Activated naive CD4-positive, alpha-beta T cell treated with anti-CD3 and anti-CD28 coated beads, Interleukin-2, amount 50 U/mL, for 72 hours (primary cell): ENCODE results near the gene SUPT20H. TPM values are rescaled to one million over a fixed set of nuclear protein-coding genes. Genes with fewer than 3 reads are reported as not detected.

ENCODE experiments used
- ATAC-seq, 2 donors: fragments of 150-1000 bp; cut with Tn5 transposase; 2 replicates each; pipeline ENCODE4 v1.10.0; 2021; ENCODE audit warnings: mild to moderate bottlenecking in 2 of 2, moderate library complexity in 2 of 2
- DNase-seq, 2 donors: peaks; one replicate each; pipeline ENCODE4 v3.0.0; 2021 to 2022; ENCODE audit warnings: low spot score in 2 of 2
- H3K27ac Mint-ChIP-seq, 2 donors: one replicate each; pipeline ENCODE4 v1.8.0; 2022; ENCODE audit warnings: mild to moderate bottlenecking in 2 of 2, mixed read lengths in 2 of 2
- H3K36me3 Mint-ChIP-seq, 2 donors: one replicate each; pipeline ENCODE4 v1.8.0; 2022; ENCODE audit warnings: mixed read lengths in 2 of 2
- H3K9me3 Mint-ChIP-seq, 2 donors: one replicate each; pipeline ENCODE4 v1.8.0; 2022; ENCODE audit warnings: mixed read lengths in 2 of 2
- total RNA-seq, 2 donors: library from RNA; stranded (reverse); gene quantifications; one replicate each; pipeline ENCODE4 v1.2.3, GENCODE V29; 2022

Gene SUPT20H
- total RNA-seq, 2 donors from 2014 or later = 73.3 to 76.2 TPM

- ATAC-seq = no peak
- DNase-seq = no peak
- Mint-ChIP-seq H3K36me3 (peaks cover 8 to 17% of the 10 kb centered on the region in 2 donors), H3K9me3 (no peaks in the 10 kb centered on the region), H3K27ac (no peak overlapping the region)
These were observed 22.2 kb downstream of the SUPT20H start for GRCh38 chr13:37037241-37037640.

- DNase-seq (no peak), ATAC-seq (no peak)
- no peak overlapping the region for H3K27ac Mint-ChIP-seq
- no peaks in the 10 kb centered on the region for H3K9me3 Mint-ChIP-seq
- H3K36me3 Mint-ChIP-seq = peaks cover 0 to 5% of the 10 kb centered on the region in 2 donors
These were observed 29.9 kb downstream of the SUPT20H start for GRCh38 chr13:37029617-37030016.

GRCh38 chr13:37027639-37028038, 31.8 kb downstream of the SUPT20H start:
- ATAC-seq (no peak), DNase-seq (no peak)
- H3K9me3 Mint-ChIP-seq = no peaks in the 10 kb centered on the region
- peaks cover 4 to 5% of the 10 kb centered on the region in 2 donors for H3K36me3 Mint-ChIP-seq
- H3K27ac Mint-ChIP-seq = no peak overlapping the region

GRCh38 chr13:37026771-37027170, 32.7 kb downstream of the SUPT20H start:
- ATAC-seq (no peak), DNase-seq (no peak)
- H3K9me3 Mint-ChIP-seq = no peaks in the 10 kb centered on the region

GRCh38 chr13:37023871-37024270, 35.6 kb downstream of the SUPT20H start:
- H3K9me3 Mint-ChIP-seq = no peaks in the 10 kb centered on the region
- no peak for ATAC-seq
- peaks cover 6 to 9% of the 10 kb centered on the region in 2 donors for H3K36me3 Mint-ChIP-seq

More at GRCh38 chr13:37026771-37027170, 32.7 kb downstream of the SUPT20H start:
- Mint-ChIP-seq H3K27ac (no peak overlapping the region), H3K36me3 (peaks cover 5 to 9% of the 10 kb centered on the region in 2 donors)

GRCh38 chr13:37014609-37015008, 44.9 kb downstream of the SUPT20H start:
- H3K27ac Mint-ChIP-seq = no peak overlapping the region
- peaks cover 15 to 59% of the 10 kb centered on the region in 2 donors for H3K36me3 Mint-ChIP-seq
- peaks cover 0 to 4% of the 10 kb centered on the region in 2 donors for H3K9me3 Mint-ChIP-seq
- DNase-seq = no peak
- no peak for ATAC-seq

More at GRCh38 chr13:37023871-37024270, 35.6 kb downstream of the SUPT20H start:
- DNase-seq = no peak
- H3K27ac Mint-ChIP-seq = peak overlapping the region in 1 of 2 donors; percentile 12

GRCh38 chr13:37011788-37012187, 47.7 kb downstream of the SUPT20H start:
- H3K9me3 Mint-ChIP-seq = peaks cover 0 to 4% of the 10 kb centered on the region in 2 donors
- no peak overlapping the region for H3K27ac Mint-ChIP-seq
- DNase-seq (no peak), ATAC-seq (no peak)
- peaks cover 19 to 65% of the 10 kb centered on the region in 2 donors for H3K36me3 Mint-ChIP-seq

GRCh38 chr13:37011002-37011401, 48.5 kb downstream of the SUPT20H start:
- DNase-seq (no peak), ATAC-seq (no peak)
- no peak overlapping the region for H3K27ac Mint-ChIP-seq
- H3K36me3 Mint-ChIP-seq = peaks cover 16 to 60% of the 10 kb centered on the region in 2 donors
- peaks cover 0 to 4% of the 10 kb centered on the region in 2 donors for H3K9me3 Mint-ChIP-seq

GRCh38 chr13:37010424-37010823, 49.1 kb downstream of the SUPT20H start:
- peaks cover 10 to 59% of the 10 kb centered on the region in 2 donors for H3K36me3 Mint-ChIP-seq
- ATAC-seq (no peak), DNase-seq (no peak)
- peak overlapping the region; percentile 64 to 78 for H3K27ac Mint-ChIP-seq
- no peaks in the 10 kb centered on the region for H3K9me3 Mint-ChIP-seq

- DNase-seq = no peak
- Mint-ChIP-seq H3K9me3 (no peaks in the 10 kb centered on the region), H3K36me3 (peaks cover 8 to 57% of the 10 kb centered on the region in 2 donors), H3K27ac (no peak overlapping the region)
- ATAC-seq = no peak
These were observed 49.8 kb downstream of the SUPT20H start for GRCh38 chr13:37009692-37010091.

- Mint-ChIP-seq H3K9me3 (no peaks in the 10 kb centered on the region), H3K36me3 (peaks cover 29 to 55% of the 10 kb centered on the region in 2 donors), H3K27ac (peak overlapping the region; percentile 98 to 100)
- DNase-seq (no peak), ATAC-seq (no peak)
These were observed 57.6 kb downstream of the SUPT20H start for GRCh38 chr13:37001921-37002250.

- ATAC-seq = peak; percentile 80 to 82
These were observed 60.3 kb downstream of the SUPT20H start, which contains the start of gene ALG5 for GRCh38 chr13:36999054-36999714. Gene ALG5 (minus strand): TSS chr13:36999340. CDS start chr13:36999300, 40 bp downstream.

GRCh38 chr13:36998624-36999041, 60.9 kb downstream of the SUPT20H start:
- H3K9me3 Mint-ChIP-seq = no peaks in the 10 kb centered on the region
- H3K36me3 Mint-ChIP-seq = peaks cover 38 to 42% of the 10 kb centered on the region in 2 donors
- H3K27ac Mint-ChIP-seq = peak overlapping the region; percentile 98
- DNase-seq (peak; percentile 15 to 58), ATAC-seq (peak in 1 of 2 donors; percentile 7)

More at GRCh38 chr13:36999054-36999714, 60.3 kb downstream of the SUPT20H start, which contains the start of gene ALG5:
- peak within 1 kb of the TSS; percentile 98 to 100 for H3K27ac Mint-ChIP-seq
- no peaks in the 10 kb centered on the region for H3K9me3 Mint-ChIP-seq
- H3K36me3 Mint-ChIP-seq = peaks cover 42 to 44% of the 10 kb centered on the region in 2 donors
- DNase-seq = peak; percentile 94 to 97

- DNase-seq (no peak), ATAC-seq (no peak)
- H3K27ac Mint-ChIP-seq = peak overlapping the region; percentile 98
- H3K9me3 Mint-ChIP-seq = no peaks in the 10 kb centered on the region
- peaks cover 33 to 42% of the 10 kb centered on the region in 2 donors for H3K36me3 Mint-ChIP-seq
These were observed 61.6 kb downstream of the SUPT20H start for GRCh38 chr13:36997716-36998427.

- H3K36me3 Mint-ChIP-seq = peaks cover 22 to 29% of the 10 kb centered on the region in 2 donors
These were observed 67.1 kb downstream of the SUPT20H start for GRCh38 chr13:36992362-36992761.

GRCh38 chr13:36986462-36987240, 72.8 kb downstream of the SUPT20H start:
- Mint-ChIP-seq H3K36me3 (peaks cover 20 to 24% of the 10 kb centered on the region in 2 donors), H3K9me3 (no peaks in the 10 kb centered on the region), H3K27ac (peak overlapping the region in 1 of 2 donors; percentile 53)
- ATAC-seq (no peak), DNase-seq (no peak)

More at GRCh38 chr13:36992362-36992761, 67.1 kb downstream of the SUPT20H start:
- ATAC-seq = no peak
- H3K9me3 Mint-ChIP-seq = no peaks in the 10 kb centered on the region
- H3K27ac Mint-ChIP-seq = no peak overlapping the region
- DNase-seq = no peak
